GM08714 (cell line): ENCODE measurements around the gene ASCC1.

Source experiments
- H3K4me3 ChIP-seq: fragments of 200-500 bp; sonication (Bioruptor generic); 2 replicates; pipeline ENCODE4 v1.5.1; 2014; ENCODE audit warnings: mild to moderate bottlenecking, low read length, inconsistent platforms
- ZNF274 ChIP-seq: IDR thresholded peaks from 2 replicates; pipeline ENCODE4 v1.6.1; 2012; ENCODE audit warnings: mild to moderate bottlenecking, low read depth, low read length

The ASCC1 gene

GRCh38 chr10:72089618-72090017 is 126.5 kb downstream of the ASCC1 start:
- H3K4me3 ChIP-seq = no peak overlapping the region
- no peak for TF ChIP-seq ZNF274

DNA sequence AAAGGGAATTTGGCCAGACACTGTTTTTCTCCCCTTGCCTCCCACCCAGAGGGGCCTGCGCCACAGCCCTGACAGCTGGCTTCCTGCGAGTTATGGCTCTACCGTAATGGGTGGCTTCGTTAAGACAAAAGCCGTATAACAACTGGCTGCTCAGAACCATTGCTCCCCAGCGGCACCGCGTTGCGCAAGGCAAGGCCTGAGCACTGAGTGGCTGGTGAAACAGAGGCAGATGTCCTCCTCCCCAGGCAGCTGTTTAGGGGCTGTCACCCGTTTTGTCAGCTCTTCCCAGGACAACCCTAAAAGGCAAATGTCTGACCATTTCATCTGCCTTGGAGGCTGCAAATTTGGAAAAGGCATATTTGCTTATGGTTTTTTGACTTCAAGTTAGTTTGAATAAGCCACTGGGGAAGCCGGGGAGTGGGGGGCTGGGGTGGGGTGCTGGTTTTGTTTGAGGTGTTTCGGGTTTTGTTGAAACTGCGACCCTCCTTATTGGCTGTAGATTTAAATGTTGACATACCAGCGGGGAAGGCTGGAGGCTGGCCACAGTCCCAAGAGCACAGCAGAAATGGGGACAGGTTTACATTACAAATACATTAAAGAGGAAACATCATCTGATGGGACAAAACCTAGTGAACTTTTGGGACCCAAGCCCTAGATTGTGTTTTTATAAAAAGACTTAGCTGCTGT is 127.0 kb downstream of the ASCC1 start:
- TF ChIP-seq ZNF274 = no peak
- H3K4me3 ChIP-seq = no peak overlapping the region

DNA sequence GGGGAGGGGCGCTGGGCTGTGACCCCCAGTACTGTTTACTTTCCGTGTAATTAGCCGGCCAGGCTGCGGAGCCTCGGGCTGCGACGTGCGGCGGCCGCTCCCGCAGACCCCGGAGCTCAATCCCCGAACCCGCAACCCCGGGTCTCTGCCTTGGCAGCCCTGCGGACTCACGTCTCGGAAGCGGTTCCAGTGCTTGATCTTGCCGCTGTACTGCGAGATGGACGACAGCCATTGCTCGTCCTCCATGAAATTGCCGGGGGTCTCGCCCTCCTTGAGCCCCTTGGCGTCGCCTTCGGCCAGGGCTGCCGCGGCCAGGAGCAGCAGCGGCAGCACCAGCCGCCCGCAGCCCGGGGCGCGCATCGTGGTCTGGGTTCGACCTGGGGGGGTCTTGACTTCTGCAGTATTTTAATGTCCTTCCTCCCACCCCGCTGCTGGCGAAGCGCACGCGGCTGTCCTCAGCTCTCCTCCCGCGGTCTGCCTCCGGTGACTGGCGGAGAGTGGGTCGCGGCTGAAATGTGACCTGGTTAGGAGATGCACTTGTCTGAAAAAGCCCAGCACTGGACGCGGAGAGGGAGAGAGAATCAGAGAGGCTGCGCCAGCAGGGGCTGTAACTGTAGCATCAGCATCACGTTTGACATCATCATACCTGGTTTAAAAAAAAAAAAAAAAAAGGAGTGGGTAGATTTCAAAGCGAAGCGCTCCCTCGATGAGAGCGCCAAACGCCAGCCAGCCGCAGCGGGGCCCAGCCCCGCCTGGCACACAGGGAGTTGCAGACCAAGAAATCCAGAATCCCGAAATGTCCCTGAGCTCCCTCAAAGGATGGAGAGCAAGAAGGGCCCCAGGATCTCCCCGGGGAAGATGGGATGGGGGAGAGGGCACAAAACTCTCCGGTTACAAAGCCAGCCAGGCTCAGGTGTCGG is 127.8 kb downstream of the ASCC1 start, which contains the start of gene SPOCK2:
Gene SPOCK2 (minus strand): TSS at position 583 of the 920 bp plus-strand sequence. CDS start 223 bp downstream, at position 360.
- TF ChIP-seq ZNF274 = no peak
- H3K4me3 ChIP-seq = peak within 1 kb of the TSS; percentile 47; the same call in 1 of the 2 replicates

GRCh38 chr10:72087392-72087968 is 128.6 kb downstream of the ASCC1 start:
- no peak for TF ChIP-seq ZNF274

DNA sequence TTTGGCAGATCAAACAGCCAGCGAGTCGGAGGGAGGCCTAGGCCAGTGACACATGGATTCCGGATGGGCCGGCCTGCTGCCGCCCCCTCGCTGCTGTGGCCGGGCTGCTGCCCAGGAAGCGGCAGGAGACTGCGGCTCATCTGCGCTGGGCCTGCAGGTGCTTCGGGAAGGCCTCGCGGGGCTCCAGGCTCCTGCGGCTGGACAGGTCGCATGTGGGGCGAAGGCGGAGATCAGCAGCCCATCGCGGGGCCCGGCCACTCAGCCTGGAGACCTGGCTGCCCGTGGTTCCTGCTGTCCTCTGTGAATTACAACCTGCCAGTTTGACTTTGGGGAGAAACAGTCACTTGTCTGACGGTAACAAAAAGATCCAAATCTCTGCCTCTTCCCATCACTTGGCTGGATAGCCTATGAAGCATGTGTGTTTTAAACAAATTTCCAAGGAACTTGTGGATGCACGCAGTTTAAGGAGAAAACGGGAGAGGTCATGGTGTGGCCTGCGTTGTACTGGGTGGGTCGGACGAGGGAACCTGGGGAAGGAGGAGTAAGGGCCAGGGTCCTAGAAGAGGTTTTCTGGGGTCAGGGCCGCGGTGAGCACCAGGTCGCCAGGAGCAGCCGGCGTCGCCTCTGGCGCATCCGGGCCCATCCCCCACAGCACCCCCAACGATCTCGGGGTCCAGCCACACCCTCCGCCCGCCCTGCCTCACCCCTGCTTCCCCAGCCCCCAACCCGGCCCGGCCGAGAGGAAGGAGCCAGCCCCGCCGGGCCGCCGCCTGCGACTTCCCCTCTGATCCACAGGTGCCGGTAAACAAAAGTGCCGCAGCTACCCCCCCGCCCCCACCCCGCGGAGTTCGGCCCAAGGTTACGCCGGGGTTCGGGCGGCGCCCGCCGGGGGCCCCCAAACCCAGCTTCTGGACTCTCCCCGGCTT is 129.3 kb downstream of the ASCC1 start:
- H3K4me3 ChIP-seq = peak overlapping the region; percentile 47; the same call in 1 of the 2 replicates
- TF ChIP-seq ZNF274 = no peak

More at GRCh38 chr10:72087392-72087968, 128.6 kb downstream of the ASCC1 start:
- H3K4me3 ChIP-seq = peak overlapping the region; percentile 47; the same call in 1 of the 2 replicates

DNA sequence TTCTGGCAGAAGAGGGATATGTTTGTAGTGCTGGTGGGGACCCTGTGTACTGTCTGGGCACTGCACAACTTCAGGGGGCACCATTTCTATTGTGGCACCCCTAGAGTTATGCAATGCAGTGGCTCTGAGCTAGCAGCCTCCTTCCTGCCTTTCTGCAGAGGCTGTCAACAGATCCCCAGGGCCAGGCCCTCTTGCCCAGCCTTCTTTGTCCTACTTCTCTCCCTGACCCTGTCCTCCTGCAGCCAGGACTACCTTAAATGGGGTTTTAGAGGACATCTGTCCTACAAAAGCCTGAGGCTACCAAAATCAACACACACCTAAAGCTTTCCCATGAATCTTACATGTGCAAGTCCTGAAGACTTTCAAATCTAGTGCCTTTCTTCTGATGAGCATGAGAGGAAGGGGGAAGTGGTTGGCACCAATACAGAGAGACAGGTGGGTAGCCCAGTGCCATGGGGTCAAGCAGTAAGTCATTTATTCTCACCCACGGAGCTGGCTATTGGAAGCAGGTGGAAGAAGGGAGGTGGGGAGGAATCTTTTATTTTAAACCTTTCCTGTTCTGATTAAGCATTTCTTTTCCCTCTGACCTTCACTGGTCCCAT is 130.1 kb downstream of the ASCC1 start:
- H3K4me3 ChIP-seq = no peak overlapping the region
- no peak for TF ChIP-seq ZNF274

DNA sequence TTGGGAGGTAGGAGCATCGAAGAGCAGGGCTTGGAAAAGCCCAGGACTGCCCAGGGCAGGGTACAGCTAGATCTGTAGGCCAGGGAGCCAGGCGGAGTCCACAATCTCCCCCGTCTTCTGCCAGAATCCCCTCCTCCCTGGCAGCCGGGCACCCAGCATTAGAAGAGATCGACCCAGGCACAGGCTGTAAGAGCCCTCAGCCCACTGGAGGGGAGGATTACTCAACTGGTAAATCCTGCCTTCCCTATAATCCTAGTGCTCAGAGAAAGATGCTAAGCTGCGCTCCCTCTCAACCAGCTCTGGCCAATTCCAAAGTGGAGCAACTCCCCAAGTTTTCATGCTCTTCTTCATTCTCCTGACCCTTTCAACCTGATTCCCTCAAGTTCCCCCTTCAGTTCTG is 130.9 kb downstream of the ASCC1 start:
- H3K4me3 ChIP-seq = no peak overlapping the region
- no peak for TF ChIP-seq ZNF274

GRCh38 chr10:72083790-72084459 is 132.2 kb downstream of the ASCC1 start:
- TF ChIP-seq ZNF274 = no peak

DNA sequence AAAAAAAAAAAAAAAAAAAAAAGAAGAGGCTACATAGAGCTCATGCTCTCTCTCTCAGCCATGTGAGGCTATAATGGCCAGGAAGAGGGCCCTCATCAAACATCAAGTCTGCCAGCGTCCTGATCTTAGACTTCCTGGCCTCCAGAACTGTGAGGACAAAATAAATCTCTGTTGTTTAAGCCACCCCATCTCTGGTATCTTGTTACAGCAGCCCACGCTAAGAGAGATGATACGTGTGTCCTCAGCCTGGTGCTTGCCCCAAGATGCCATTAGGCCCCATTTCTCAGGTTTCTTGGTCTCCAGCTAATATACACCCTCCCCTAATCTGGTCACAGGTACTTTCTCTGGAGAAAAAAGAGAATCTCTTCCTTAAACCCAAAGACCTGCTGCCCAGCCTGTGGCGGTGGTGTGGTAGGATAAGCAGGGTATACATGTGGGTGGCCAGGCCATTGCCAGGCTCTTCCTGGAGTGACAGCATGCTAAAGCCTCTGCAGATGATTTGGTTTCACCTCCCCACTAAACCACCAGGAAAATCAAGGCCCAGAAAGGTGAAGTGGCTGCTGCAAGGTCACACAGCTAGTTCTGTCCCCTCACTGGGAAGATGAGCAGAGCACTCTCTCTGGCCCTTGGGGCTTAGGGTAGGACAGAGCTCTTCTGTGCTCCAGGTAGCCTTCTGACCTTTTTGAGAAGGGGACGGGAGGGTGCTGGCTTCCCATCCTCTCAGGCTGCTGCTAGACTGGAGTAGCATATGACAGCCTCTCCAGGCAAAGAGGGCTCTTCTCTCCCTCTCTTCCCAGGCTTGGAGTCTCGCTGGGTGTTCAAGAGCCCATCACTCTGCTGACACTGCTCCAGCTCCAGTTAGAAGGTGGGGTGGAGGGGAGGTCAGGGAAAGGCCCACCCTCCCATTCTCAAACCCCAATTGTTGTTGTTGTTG is 133.0 kb downstream of the ASCC1 start:
- no peak overlapping the region for H3K4me3 ChIP-seq
- no peak for TF ChIP-seq ZNF274

More at GRCh38 chr10:72083790-72084459, 132.2 kb downstream of the ASCC1 start:
- no peak overlapping the region for H3K4me3 ChIP-seq

DNA sequence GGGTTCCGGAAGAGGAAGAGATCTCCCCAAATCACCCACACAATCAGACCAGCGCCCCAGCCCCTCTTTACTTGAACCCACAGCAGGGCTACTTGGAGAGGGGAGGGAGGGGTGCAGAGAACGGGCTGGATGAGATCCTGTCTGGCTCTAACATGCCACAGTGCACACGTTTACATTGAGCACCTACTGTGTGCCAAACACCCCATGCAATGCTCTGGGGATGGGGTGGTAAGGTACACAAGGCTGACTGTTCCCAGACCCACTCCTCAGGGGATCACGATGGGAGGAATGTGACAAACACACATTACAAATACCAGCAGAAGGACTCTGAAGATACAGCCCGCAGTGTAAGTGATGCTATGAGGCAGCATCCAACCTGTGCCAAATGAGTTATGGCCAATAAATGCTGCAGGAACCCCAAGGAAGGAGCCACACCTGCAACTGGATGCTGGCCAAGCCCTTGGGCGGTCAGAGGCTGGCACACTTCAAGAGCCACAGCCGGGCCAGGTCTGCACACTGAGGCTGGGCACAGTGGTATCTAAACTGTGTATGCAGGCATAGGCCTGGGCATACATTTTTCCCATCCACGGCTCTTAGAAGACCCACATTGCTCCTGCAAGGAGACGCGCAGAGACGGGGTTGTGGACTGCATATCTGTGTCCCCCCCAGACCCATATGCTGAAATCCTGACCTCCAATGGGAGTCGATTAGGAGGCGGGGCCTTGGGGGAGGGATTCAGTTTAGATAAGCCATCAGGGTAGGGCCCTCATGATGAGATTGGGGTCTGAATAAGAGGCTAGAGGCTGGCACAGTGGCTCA is 134.1 kb downstream of the ASCC1 start:
- TF ChIP-seq ZNF274 = no peak
- H3K4me3 ChIP-seq = no peak overlapping the region

DNA sequence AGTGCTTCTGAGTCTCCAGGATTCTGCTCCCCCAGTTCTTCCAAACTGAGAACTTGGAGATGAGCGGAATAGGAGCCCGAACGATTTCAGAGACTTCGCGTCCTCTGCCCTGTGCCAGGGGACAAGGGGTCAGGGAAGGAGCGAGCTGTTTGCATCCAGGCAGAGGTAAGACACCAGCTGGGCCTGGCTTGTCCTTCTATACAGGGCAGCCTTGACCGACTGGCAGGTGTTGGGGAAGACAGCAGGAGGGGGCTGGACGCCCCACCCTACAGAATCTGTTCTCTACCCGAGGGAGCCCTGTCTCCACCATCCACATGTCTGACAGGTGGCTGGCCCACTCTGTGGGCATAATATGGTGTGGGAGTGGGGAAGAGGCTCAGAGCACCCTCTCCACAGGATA is 134.9 kb downstream of the ASCC1 start:
- no peak for TF ChIP-seq ZNF274
- no peak overlapping the region for H3K4me3 ChIP-seq
